ENCODE results near the gene ADNP2. TPM values are rescaled to one million over a fixed set of nuclear protein-coding genes. Genes with fewer than 3 reads are reported as not detected.

ADNP2 gene
- total RNA-seq, 4 donors from 2014 or later = 6.2 to 24.0 (median 14.7) TPM

GRCh38 chr18:80106482-80107051, 2.5 kb upstream of the ADNP2 start:
- H3K4me1 ChIP-seq = peaks cover 0 to 4% of the 10 kb centered on the region in 2 donors
- no peak overlapping the region for H3K4me3 ChIP-seq
- H3K9me3 ChIP-seq = no peaks in the 10 kb centered on the region
- TF ChIP-seq POLR2A (IDR thresholded peaks at IDR 0.05) (no peak), CTCF (IDR thresholded peaks at IDR 0.05) (no peak)
- no peak for DNase-seq
- H3K36me3 ChIP-seq = no peaks in the 10 kb centered on the region
- H3K27me3 ChIP-seq = no peaks in the 10 kb centered on the region
- H3K27ac ChIP-seq = peak overlapping the region in 1 of 2 donors; percentile 7
- intact Hi-C loops (cut with DNase I; ENCODE audit: low total_unique reads) = no loop called here

DNA sequence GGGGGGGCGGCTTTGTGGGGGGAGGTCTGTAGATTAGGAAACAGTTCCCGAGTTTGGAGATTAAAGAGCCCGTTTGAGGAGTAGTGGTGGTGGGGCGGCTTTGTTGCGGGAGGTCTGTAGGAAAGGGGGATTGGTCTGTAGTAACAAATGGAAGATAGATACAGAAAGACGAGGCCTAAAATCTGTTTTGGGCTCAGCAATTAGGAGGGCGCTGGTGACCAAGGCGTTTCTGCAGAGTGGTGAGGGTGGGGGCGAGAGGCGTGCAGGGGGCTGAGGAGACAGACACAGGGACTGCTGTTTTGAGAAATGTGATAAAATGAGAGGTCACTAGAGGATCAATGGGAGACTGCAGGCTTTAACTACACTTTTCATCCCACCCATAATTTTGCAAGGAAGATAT, 1.6 kb upstream of the ADNP2 start:
- TF ChIP-seq POLR2A (IDR thresholded peaks at IDR 0.05) (no peak), CTCF (IDR thresholded peaks at IDR 0.05) (no peak)

DNA sequence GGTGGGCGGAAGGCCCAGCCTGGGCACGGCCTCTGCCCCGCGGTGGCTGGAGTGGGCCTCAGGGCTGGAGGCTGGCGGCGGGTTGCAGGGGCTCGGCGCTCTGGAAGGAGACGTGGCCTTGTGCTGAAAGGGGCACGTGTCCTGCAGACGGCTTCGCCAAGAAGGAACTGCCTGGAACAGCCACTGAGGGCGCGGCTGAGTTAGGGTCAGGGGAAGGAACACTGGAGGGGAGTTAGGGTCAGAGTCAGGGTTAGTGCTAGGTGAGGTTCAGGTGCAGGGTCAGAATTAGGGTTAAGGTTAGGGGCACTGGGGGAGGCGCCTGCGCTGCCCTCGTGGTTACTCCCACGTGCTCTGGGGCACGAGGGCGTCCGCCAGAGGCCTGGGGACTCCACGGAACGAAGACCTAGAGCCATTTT, 933 bp upstream of the ADNP2 start:
- peak; percentile 14 to 24 for DNase-seq
- H3K27me3 ChIP-seq = no peaks in the 10 kb centered on the region
- peaks cover 0 to 4% of the 10 kb centered on the region in 2 donors for H3K4me1 ChIP-seq
- peak overlapping the region; percentile 86 to 87 for H3K27ac ChIP-seq
- no peaks in the 10 kb centered on the region for H3K36me3 ChIP-seq
- TF ChIP-seq CTCF (IDR thresholded peaks at IDR 0.05) = no peak
- TF ChIP-seq POLR2A (IDR thresholded peaks at IDR 0.05) = no peak
- H3K9me3 ChIP-seq = no peaks in the 10 kb centered on the region
- no peak overlapping the region for H3K4me3 ChIP-seq
- intact Hi-C loops (cut with DNase I; ENCODE audit: low total_unique reads) = no loop called here

More for the DNA sequence above, 1.6 kb upstream of the ADNP2 start:
- no peak overlapping the region for H3K4me3 ChIP-seq
- H3K9me3 ChIP-seq = no peaks in the 10 kb centered on the region
- peaks cover 0 to 4% of the 10 kb centered on the region in 2 donors for H3K4me1 ChIP-seq
- no peaks in the 10 kb centered on the region for H3K36me3 ChIP-seq
- H3K27me3 ChIP-seq = no peaks in the 10 kb centered on the region
- DNase-seq = no peak
- intact Hi-C loops (cut with DNase I; ENCODE audit: low total_unique reads) = no loop called here
- H3K27ac ChIP-seq = no peak overlapping the region

GRCh38 chr18:80109676-80110078, 615 bp downstream of the ADNP2 start:
- Histone ChIP-seq H3K4me1 (peaks cover 0 to 4% of the 10 kb centered on the region in 2 donors), H3K9me3 (no peaks in the 10 kb centered on the region), H3K27ac (peak overlapping the region; percentile 86 to 87), H3K4me3 (peak overlapping the region; percentile 50 to 67), H3K27me3 (no peaks in the 10 kb centered on the region), H3K36me3 (no peaks in the 10 kb centered on the region)
- intact Hi-C loops (cut with DNase I; ENCODE audit: low total_unique reads) = no loop called here
- DNase-seq = peak; percentile 32 to 33
- TF ChIP-seq CTCF (IDR thresholded peaks at IDR 0.05) (no peak), POLR2A (IDR thresholded peaks at IDR 0.05) (no peak)

GRCh38 chr18:80112624-80113248, 3.7 kb downstream of the ADNP2 start:
- no peak for DNase-seq
- Histone ChIP-seq H3K4me1 (peaks cover 0 to 4% of the 10 kb centered on the region in 2 donors), H3K27me3 (no peaks in the 10 kb centered on the region), H3K4me3 (no peak overlapping the region), H3K9me3 (no peaks in the 10 kb centered on the region), H3K36me3 (no peaks in the 10 kb centered on the region), H3K27ac (no peak overlapping the region)
- intact Hi-C loops (cut with DNase I; ENCODE audit: low total_unique reads) = no loop called here
- TF ChIP-seq CTCF (IDR thresholded peaks at IDR 0.05) (no peak), POLR2A (IDR thresholded peaks at IDR 0.05) (no peak)
